Epithelial cell of esophagus (primary cell): ENCODE measurements around the gene ANG.

Experiments
- DNase-seq: peaks from one replicate; pipeline ENCODE4 v3.0.0; 2010; ENCODE audit warnings: low read depth
- H3K4me3 ChIP-seq: 2 replicates; pipeline ENCODE4 v1.5.1; 2011; ENCODE audit warnings: mild to moderate bottlenecking, low read length, control low read depth
- TF ChIP-seq, protein P1 (sequence below): IDR thresholded peaks from 2 replicates; pipeline ENCODE4 v1.5.1; 2011; ENCODE audit warnings: low read depth, mild to moderate bottlenecking, low read length, control low read depth, inconsistent platforms; ENCODE audit not compliant: insufficient read depth; ENCODE audit errors: missing control alignments

ANG gene

DNA sequence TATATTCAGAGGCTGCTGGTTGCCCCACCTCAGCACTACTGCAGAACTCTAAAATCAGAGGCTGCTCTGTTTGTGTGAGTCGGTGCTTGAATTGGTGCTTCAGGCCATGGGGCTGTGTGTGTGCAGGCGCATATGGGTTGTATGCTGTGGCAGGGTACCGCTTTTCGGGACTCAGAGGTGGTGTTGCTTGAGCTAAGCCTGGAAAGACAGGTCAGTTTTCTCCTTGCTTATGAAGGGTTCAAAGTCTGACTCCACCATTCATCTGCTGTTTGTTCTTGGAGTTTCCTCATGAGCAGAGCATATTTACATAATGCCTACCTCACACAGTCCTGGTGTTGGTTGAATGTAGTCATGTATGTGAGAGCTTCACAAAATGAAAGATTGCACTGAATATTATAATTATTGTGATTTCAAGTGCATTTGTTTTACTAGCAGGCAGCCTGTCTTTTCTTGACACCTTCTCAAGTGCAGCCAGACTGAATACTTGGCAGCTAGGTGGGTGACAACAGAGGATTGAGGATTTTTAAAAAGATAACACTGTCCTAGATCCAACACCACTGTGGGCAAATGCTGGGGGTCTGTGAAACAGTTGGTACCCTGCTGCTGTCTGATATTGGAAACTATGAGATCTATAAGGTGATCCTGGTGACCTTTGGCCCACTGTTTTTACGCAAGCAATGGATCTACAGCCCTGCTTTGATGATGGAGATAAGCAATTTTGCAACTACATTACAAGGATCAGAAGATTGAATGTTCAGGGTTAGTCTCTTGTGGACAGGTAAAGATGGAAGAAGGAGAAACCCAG is 1.0 kb upstream of the ANG start:
- H3K4me3 ChIP-seq = no peak overlapping the region
- TF ChIP-seq, protein P1, sequence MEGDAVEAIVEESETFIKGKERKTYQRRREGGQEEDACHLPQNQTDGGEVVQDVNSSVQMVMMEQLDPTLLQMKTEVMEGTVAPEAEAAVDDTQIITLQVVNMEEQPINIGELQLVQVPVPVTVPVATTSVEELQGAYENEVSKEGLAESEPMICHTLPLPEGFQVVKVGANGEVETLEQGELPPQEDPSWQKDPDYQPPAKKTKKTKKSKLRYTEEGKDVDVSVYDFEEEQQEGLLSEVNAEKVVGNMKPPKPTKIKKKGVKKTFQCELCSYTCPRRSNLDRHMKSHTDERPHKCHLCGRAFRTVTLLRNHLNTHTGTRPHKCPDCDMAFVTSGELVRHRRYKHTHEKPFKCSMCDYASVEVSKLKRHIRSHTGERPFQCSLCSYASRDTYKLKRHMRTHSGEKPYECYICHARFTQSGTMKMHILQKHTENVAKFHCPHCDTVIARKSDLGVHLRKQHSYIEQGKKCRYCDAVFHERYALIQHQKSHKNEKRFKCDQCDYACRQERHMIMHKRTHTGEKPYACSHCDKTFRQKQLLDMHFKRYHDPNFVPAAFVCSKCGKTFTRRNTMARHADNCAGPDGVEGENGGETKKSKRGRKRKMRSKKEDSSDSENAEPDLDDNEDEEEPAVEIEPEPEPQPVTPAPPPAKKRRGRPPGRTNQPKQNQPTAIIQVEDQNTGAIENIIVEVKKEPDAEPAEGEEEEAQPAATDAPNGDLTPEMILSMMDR = no peak
- DNase-seq = no peak

DNA sequence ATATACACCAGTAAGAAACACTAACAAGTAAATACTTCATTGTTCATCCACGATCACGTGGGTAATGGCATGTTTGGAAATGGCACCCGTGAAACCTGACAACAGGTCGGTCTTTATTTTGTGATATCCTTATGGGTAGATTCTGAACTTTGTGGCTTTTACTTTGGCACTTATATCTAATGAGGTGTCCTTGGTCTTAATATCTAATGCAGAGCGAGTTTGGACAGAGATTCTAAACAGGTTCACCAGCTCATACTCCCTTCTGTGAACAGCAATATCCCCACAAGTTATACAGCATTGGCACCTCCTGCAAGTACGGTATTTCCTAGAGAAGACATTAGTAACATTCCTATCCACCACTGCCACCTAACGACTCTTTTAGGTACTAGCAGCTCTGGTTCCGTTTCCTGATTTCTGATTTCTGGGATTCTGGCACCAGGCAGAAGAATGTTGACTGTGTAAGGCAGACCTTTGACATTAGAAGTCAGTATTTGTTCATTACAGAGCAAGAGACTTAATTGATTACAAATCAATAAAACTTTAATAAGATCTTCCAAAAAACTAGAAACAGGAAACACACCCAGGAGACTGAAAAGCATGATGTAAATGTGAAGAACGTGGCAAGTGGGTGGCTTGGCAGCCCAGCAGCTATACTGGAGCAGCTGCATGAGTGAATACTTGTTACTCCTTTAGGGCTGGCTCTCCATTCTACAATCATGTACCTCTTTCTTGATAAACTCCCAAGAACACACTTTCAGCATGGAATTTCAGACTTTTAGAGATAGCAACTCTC is 2.5 kb downstream of the ANG start:
- TF ChIP-seq, protein P1 = peak; percentile 91
- peak; percentile 82 for DNase-seq
- H3K4me3 ChIP-seq = peak overlapping the region; percentile 23

DNA sequence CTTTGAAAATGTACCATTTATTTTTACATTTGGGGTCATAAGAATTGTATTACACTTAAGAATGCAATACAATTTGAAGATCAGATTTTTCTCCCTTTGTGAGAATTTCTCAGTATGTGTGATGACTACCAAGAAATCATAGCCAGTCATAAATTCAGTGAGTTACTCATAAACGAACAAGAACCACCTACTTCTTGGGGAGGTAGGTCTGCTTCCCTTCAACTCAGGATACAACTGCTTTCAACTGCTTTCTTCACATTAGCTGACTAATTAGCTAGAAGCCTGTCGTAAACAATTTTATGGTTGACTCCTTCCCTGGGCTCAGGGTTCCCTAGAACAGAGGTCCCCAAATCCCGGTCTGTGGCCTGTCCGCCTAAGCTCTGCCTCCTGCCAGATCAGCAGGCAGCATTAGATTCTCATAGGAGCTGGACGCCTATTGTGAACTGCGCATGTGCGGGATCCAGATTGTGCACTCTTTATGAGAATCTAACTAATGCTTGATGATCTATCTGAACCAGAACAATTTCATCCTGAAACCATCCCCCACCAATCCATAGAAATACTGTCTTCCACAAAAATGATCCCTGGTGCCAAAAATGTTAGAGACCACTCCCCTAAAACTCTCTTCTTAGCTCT is 3.7 kb downstream of the ANG start:
- no peak overlapping the region for H3K4me3 ChIP-seq
- DNase-seq = no peak
- TF ChIP-seq, protein P1 = no peak

DNA sequence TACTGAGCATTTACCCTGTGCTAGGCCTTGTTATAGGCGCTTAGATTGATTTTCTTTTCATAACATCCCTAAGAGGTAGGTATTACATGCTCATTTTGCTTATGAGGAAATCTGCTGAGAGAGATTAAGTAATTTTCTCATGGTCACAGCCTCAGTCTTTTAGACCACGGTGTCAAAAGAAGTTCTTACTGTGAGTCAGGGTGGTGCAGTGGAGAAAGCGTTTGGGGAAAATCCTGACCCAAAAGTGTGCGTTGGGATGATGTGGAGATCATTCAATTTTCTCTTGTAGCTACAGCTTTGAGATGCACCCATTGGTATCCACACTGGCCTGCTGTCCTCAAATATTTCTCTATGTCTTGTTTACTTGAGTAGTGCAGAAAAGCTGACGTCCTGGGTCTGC is 8.2 kb downstream of the ANG start:
- DNase-seq = no peak
- H3K4me3 ChIP-seq = no peak overlapping the region
- TF ChIP-seq, protein P1 = no peak

DNA sequence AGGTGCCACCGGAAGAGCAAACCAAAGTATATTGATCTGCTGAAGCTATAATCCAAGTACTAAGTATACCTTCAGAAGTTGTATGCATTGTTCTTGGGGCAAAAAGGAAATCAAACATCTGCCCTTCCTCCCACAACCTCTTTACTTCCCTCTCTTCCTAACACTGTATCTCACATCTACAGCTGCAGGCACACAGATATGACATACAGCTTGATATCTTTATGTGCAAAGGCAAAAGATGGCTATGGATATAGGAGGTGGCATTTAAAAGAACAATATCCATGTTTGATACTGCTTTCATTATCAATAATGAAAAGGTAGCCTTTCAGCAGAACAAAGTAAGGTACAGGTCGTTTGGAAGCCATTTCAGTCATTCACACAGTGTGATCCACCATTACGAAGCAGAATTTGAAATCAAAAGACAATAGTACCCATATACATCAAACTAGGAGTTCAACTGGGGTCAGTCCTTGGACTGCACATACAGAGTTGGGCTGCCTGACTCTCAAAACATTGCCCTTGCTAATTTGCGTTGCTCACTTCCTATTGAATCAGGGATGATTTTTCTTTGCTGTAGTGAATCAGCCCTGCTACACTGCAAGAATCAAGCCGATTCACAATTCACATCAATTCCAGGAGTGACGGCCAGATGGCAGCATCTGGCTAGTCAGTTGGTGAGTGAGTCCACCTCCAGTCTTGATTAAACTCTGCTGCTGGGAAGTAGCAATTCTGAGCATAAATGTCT is 8.9 kb downstream of the ANG start:
- H3K4me3 ChIP-seq = no peak overlapping the region
- DNase-seq = peak; percentile 86
- TF ChIP-seq, protein P1 = peak; percentile 90

DNA sequence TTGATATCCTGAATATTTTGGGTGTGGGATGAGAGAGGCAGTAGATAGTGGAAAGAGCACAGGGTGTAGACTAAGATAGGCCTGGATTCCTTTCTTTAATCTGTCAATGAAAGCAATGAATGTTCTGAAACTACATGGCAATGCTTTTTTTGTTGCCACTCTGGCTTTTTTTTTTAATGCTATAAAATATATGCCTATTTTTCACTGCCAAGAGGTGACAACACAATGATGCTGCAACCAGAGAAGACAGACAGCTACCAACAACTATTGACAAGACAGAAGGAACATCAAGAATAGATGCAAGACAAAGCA is 9.4 kb downstream of the ANG start:
- no peak for DNase-seq
- H3K4me3 ChIP-seq = no peak overlapping the region
- TF ChIP-seq, protein P1 = no peak
